ENCODE results near the gene LILRB2. TPM values are rescaled to one million over a fixed set of nuclear protein-coding genes. Genes with fewer than 3 reads are reported as not detected.
A peak's percentile ranks its signal among the peaks of the same experiment; 100 is the strongest.
"Not testable (repeated sequence)": the region's sequence is repeated elsewhere in the genome, so short reads cannot be mapped to it uniquely, and the experiment has no call there.

LILRB2 gene
- total RNA-seq, 2 experiments from 2014 or later = not detected

GRCh38 chr19:54239491-54240371 is 41.2 kb downstream of the LILRB2 start:
- H3K4me3 Mint-ChIP-seq; H3K4me1 Mint-ChIP-seq; CTCF ChIA-PET; H3K36me3 Mint-ChIP-seq; H3K9me3 Mint-ChIP-seq (ENCODE audit: low read depth); H3K27ac Mint-ChIP-seq; DNase-seq: not testable (repeated sequence)
- H3K27me3 Mint-ChIP-seq = peaks cover 31% of the 10 kb centered on the region
- ATAC-seq = peak; percentile 16

GRCh38 chr19:54233941-54234340 is 47.0 kb downstream of the LILRB2 start:
- DNase-seq (no peak), ATAC-seq (no peak)
- no peak overlapping the region for H3K27ac Mint-ChIP-seq
- H3K27me3 Mint-ChIP-seq = peaks cover 63% of the 10 kb centered on the region
- CTCF ChIA-PET = interaction anchor here (0.9 to 1.6 kb wide), 5 partner anchors 32 to 75 kb away, joined by 3 to 8 read pairs (median 3); partner anchors contain the start of genes LENG1 and MBOAT7
- H3K36me3 Mint-ChIP-seq = no peaks in the 10 kb centered on the region
- H3K4me1 Mint-ChIP-seq = peaks cover 4% of the 10 kb centered on the region
- H3K4me3 Mint-ChIP-seq = no peak overlapping the region
- H3K9me3 Mint-ChIP-seq (ENCODE audit: low read depth) = no peaks in the 10 kb centered on the region

- ATAC-seq (peak; percentile 100), DNase-seq (peak; percentile 87)
- Mint-ChIP-seq H3K4me3 (no peak overlapping the region), H3K9me3 (ENCODE audit: low read depth) (no peaks in the 10 kb centered on the region), H3K27ac (no peak overlapping the region), H3K36me3 (no peaks in the 10 kb centered on the region), H3K27me3 (peaks cover 58% of the 10 kb centered on the region), H3K4me1 (peaks cover 4% of the 10 kb centered on the region)
- CTCF ChIA-PET = interaction anchor here (0.6 to 1.5 kb wide), 4 partner anchors 36 to 63 kb away, joined by 3 to 6 read pairs (median 3); no protein-coding TSS in a partner anchor
Observed at GRCh38 chr19:54231077-54231931, 49.6 kb downstream of the LILRB2 start.

DNA sequence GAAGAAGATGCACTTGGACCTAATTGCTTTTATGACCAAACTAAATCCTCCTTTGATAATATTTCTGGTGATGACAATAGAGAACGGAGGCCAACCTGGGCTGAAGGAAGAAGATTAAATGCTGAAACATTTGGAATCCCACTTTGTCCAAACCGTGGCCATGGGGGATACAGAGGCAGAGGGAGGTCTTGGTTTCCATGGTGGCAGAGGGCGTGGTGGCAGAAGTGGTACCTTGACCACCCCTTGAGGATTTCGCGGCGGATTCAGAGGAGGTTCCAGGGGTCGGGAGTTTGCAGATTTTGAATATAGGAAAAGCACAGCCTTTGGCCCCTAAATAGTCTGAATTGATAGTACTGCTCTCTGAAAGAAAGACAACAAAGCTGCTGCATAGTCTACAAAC is 50.9 kb downstream of the LILRB2 start:
- H3K9me3 Mint-ChIP-seq (ENCODE audit: low read depth) = no peaks in the 10 kb centered on the region
- H3K27ac Mint-ChIP-seq = no peak overlapping the region
- peaks cover 4% of the 10 kb centered on the region for H3K4me1 Mint-ChIP-seq
- peaks cover 48% of the 10 kb centered on the region for H3K27me3 Mint-ChIP-seq
- ATAC-seq = no peak
- H3K4me3 Mint-ChIP-seq = no peak overlapping the region
- CTCF ChIA-PET = interaction anchor here (0.7 kb wide), 1 partner anchor 66 kb away, joined by 3 read pairs; no protein-coding TSS in a partner anchor
- H3K36me3 Mint-ChIP-seq = no peaks in the 10 kb centered on the region
- DNase-seq = no peak

GRCh38 chr19:54229146-54229545 is 51.8 kb downstream of the LILRB2 start:
- no peak overlapping the region for H3K27ac Mint-ChIP-seq
- no peak for DNase-seq
- peaks cover 4% of the 10 kb centered on the region for H3K4me1 Mint-ChIP-seq
- no peak for ATAC-seq
- no peaks in the 10 kb centered on the region for H3K36me3 Mint-ChIP-seq
- H3K4me3 Mint-ChIP-seq = no peak overlapping the region
- H3K27me3 Mint-ChIP-seq = peaks cover 42% of the 10 kb centered on the region
- H3K9me3 Mint-ChIP-seq (ENCODE audit: low read depth) = no peaks in the 10 kb centered on the region
- CTCF ChIA-PET = no interaction called here

- DNase-seq; H3K4me3 Mint-ChIP-seq; H3K9me3 Mint-ChIP-seq (ENCODE audit: low read depth); H3K27ac Mint-ChIP-seq; H3K4me1 Mint-ChIP-seq; ATAC-seq; H3K36me3 Mint-ChIP-seq: not testable (repeated sequence)
- CTCF ChIA-PET = interaction anchor here (1.2 kb wide), 1 partner anchor 10 kb away, joined by 3 read pairs; no protein-coding TSS in a partner anchor
- H3K27me3 Mint-ChIP-seq = peaks cover 21% of the 10 kb centered on the region
Observed at GRCh38 chr19:54224619-54225018, 56.3 kb downstream of the LILRB2 start.

GRCh38 chr19:54223937-54224281 is 57.0 kb downstream of the LILRB2 start:
- H3K4me1 Mint-ChIP-seq; H3K27ac Mint-ChIP-seq; ATAC-seq; DNase-seq; H3K36me3 Mint-ChIP-seq; H3K9me3 Mint-ChIP-seq (ENCODE audit: low read depth); CTCF ChIA-PET; H3K4me3 Mint-ChIP-seq: not testable (repeated sequence)
- H3K27me3 Mint-ChIP-seq = peaks cover 17% of the 10 kb centered on the region

Small RNAs within 50 kb of the gene (microRNA-seq; reads per million reads assigned to microRNA genes)
- gene MIR4752 = not detected

Other genes starting within 250 kb of the LILRB2 start
- gene VSTM1, start 217.2 kb downstream of the LILRB2 start, total RNA-seq = not detected
- gene TARM1, start 199.7 kb downstream of the LILRB2 start, total RNA-seq = not detected
- gene OSCAR, start 180.3 kb downstream of the LILRB2 start, total RNA-seq = under 1 TPM; 0.44 to 0.47 TPM
- 100 to 1,000 TPM; 121 to 127 TPM for gene NDUFA3, start 178.3 kb downstream of the LILRB2 start, total RNA-seq
- 10 to 100 TPM; 49.4 to 50.5 TPM for gene TFPT, start 165.5 kb downstream of the LILRB2 start, total RNA-seq
- 10 to 100 TPM; 63.6 to 89.0 TPM for gene PRPF31, start 165.4 kb downstream of the LILRB2 start, total RNA-seq
- 10 to 100 TPM; 67.5 to 83.1 TPM for gene CNOT3, start 143.3 kb downstream of the LILRB2 start, total RNA-seq
- gene LENG1, start 121.4 kb downstream of the LILRB2 start, total RNA-seq = 1 to 10 TPM; 8.0 to 8.6 TPM
- gene TMC4, start 108.0 kb downstream of the LILRB2 start, total RNA-seq = 1 to 10 TPM in 1 of 2 experiments, under 1 TPM in 1; 0.89 to 1.3 TPM
- gene MBOAT7, start 91.5 kb downstream of the LILRB2 start, total RNA-seq = 10 to 100 TPM; 54.7 to 76.3 TPM
- 10 to 100 TPM; 11.4 to 13.5 TPM for gene TSEN34, start 89.8 kb downstream of the LILRB2 start, total RNA-seq
- gene RPS9, start 80.3 kb downstream of the LILRB2 start, total RNA-seq = 1,000 to 10,000 TPM; 1,212 to 1,220 TPM
- gene LILRB3, start 58.1 kb downstream of the LILRB2 start, total RNA-seq = under 1 TPM in 1 of 2 experiments, not detected in 1; 0.35 TPM
- gene LILRA6, start 38.3 kb downstream of the LILRB2 start, total RNA-seq = not detected
- not detected for gene LILRB5, start 23.8 kb downstream of the LILRB2 start, total RNA-seq
- gene LILRA5, start 32.1 kb upstream of the LILRB2 start, total RNA-seq = not detected
- not detected for gene LILRA4, start 58.1 kb upstream of the LILRB2 start, total RNA-seq
- gene LAIR1, start 83.8 kb upstream of the LILRB2 start, total RNA-seq = 10 to 100 TPM; 64.1 to 71.6 TPM
- gene TTYH1, start 134.4 kb upstream of the LILRB2 start, total RNA-seq = 1 to 10 TPM in 1 of 2 experiments, under 1 TPM in 1; 0.93 to 1.2 TPM
- 100 to 1,000 TPM; 191 to 282 TPM for gene LENG8, start 168.1 kb upstream of the LILRB2 start, total RNA-seq
- gene LENG9, start 182.7 kb upstream of the LILRB2 start, total RNA-seq = 1 to 10 TPM; 6.3 to 7.2 TPM
- under 1 TPM in 1 of 2 experiments, not detected in 1; 0.61 TPM for gene CDC42EP5, start 192.2 kb upstream of the LILRB2 start, total RNA-seq
- 1 to 10 TPM; 1.4 to 6.8 TPM for gene LAIR2, start 221.7 kb upstream of the LILRB2 start, total RNA-seq

Data from activated CD8-positive, alpha-beta memory T cell treated with anti-CD3 and anti-CD28 coated beads, Interleukin-2, amount 10 ng/mL, durations not matched to agents 7 days and 5 days (primary cell).